Liver (tissue), 9 donors: ENCODE results near the gene DDI1. TPM values are rescaled to one million over a fixed set of nuclear protein-coding genes. Genes with fewer than 3 reads are reported as not detected.

ENCODE experiments used
- DNase-seq: peaks from one replicate; pipeline ENCODE4 v3.0.0-alpha.2; 2017; ENCODE audit warnings: low spot score
- H3K27ac ChIP-seq, 2 donors: one replicate each; pipeline ENCODE4 v1.7.0; 2013; ENCODE audit warnings: inconsistent platforms in 2 of 2, low read length in 2 of 2, control low read depth in 1 of 2, low read depth in 1 of 2, mild to moderate bottlenecking in 1 of 2
- H3K27me3 ChIP-seq, 4 donors: one replicate each; pipeline versions ENCODE4 v1.6.1 to v1.7.0; 2013; ENCODE audit warnings: low read length in 3 of 4, inconsistent platforms in 1 of 4, mild to moderate bottlenecking in 1 of 4, moderate library complexity in 1 of 4; ENCODE audit not compliant: control insufficient read depth in 4 of 4, insufficient read depth in 4 of 4
- H3K36me3 ChIP-seq, 4 donors: one replicate each; pipeline versions ENCODE4 v1.6.1 to v1.7.0; 2013; ENCODE audit warnings: low read length in 3 of 4, mild to moderate bottlenecking in 3 of 4, low read depth in 1 of 4, moderate library complexity in 1 of 4; ENCODE audit not compliant: control insufficient read depth in 4 of 4, insufficient read depth in 3 of 4
- H3K4me1 ChIP-seq, 4 donors: one replicate each; pipeline versions ENCODE4 v1.6.1 to v1.7.0; 2013; ENCODE audit warnings: low read length in 3 of 4, mild to moderate bottlenecking in 3 of 4, moderate library complexity in 1 of 4; ENCODE audit not compliant: control insufficient read depth in 4 of 4, insufficient read depth in 4 of 4
- H3K4me3 ChIP-seq, 3 donors: one replicate each; pipeline versions ENCODE4 v1.6.1 to v1.7.0; 2013; ENCODE audit warnings: low read length in 3 of 3, control low read depth in 1 of 3, low read depth in 1 of 3, mild to moderate bottlenecking in 1 of 3
- H3K9ac ChIP-seq, 2 donors: one replicate each; pipeline ENCODE4 v1.7.0; 2013; ENCODE audit warnings: low read length in 2 of 2, mild to moderate bottlenecking in 2 of 2, moderate library complexity in 2 of 2, control low read depth in 1 of 2, low read depth in 1 of 2
- H3K9me3 ChIP-seq, 4 donors: one replicate each; pipeline versions ENCODE4 v1.6.1 to v1.7.0; 2013; ENCODE audit warnings: low read length in 3 of 4; ENCODE audit not compliant: control insufficient read depth in 4 of 4
- EGR1 ChIP-seq, 2 donors: IDR thresholded peaks; 2 replicates each; pipeline ENCODE4 v1.6.1; 2016 to 2018; ENCODE audit warnings: antibody characterized with exemption in 2 of 2, low read depth in 2 of 2
- FOXA1 ChIP-seq: IDR thresholded peaks from 2 replicates; pipeline ENCODE4 v1.6.1; 2016; ENCODE audit warnings: antibody characterized with exemption
- FOXA2 ChIP-seq: IDR thresholded peaks from 2 replicates; pipeline ENCODE4 v1.6.1; 2016; ENCODE audit warnings: antibody characterized with exemption
- GABPA ChIP-seq, 2 donors: IDR thresholded peaks in 1 of 2; conservative IDR thresholded peaks in 1 of 2; 2 replicates each; pipeline ENCODE4 v1.6.1; 2016; ENCODE audit warnings: antibody characterized with exemption in 2 of 2, mild to moderate bottlenecking in 1 of 2, moderate library complexity in 1 of 2
- HNF4A ChIP-seq, 2 donors: conservative IDR thresholded peaks; 2 replicates each; pipeline ENCODE4 v1.6.1; 2016; ENCODE audit warnings: antibody characterized with exemption in 2 of 2, mild to moderate bottlenecking in 2 of 2
- HNF4G ChIP-seq: IDR thresholded peaks from 2 replicates; pipeline ENCODE4 v1.6.1; 2016; ENCODE audit warnings: antibody characterized with exemption
- JUND ChIP-seq, 2 donors: IDR thresholded peaks; 2 replicates each; pipeline ENCODE4 v1.6.1; 2016; ENCODE audit warnings: antibody characterized with exemption in 2 of 2
- NR2F2 ChIP-seq: IDR thresholded peaks from 2 replicates; pipeline ENCODE4 v1.6.1; 2016; ENCODE audit warnings: antibody characterized with exemption
- RAD21 ChIP-seq, 2 donors: IDR thresholded peaks; 2 replicates each; pipeline ENCODE4 v1.6.1; 2016; ENCODE audit warnings: antibody characterized with exemption in 2 of 2, mild to moderate bottlenecking in 2 of 2
- REST ChIP-seq: IDR thresholded peaks from 2 replicates; pipeline ENCODE4 v1.6.1; 2016; ENCODE audit warnings: antibody characterized with exemption, mild to moderate bottlenecking
- RXRA ChIP-seq, 2 donors: IDR thresholded peaks; 2 replicates each; pipeline ENCODE4 v1.6.1; 2017 to 2018; ENCODE audit warnings: antibody characterized with exemption in 2 of 2, mild to moderate bottlenecking in 1 of 2
- SP1 ChIP-seq: IDR thresholded peaks from 2 replicates; pipeline ENCODE4 v1.6.1; 2018; ENCODE audit warnings: antibody characterized with exemption, mild to moderate bottlenecking
- TAF1 ChIP-seq: conservative IDR thresholded peaks from 2 replicates; pipeline ENCODE4 v1.6.1; 2016; ENCODE audit warnings: antibody characterized with exemption, mild to moderate bottlenecking
- YY1 ChIP-seq: IDR thresholded peaks from 2 replicates; pipeline ENCODE4 v1.6.1; 2016; ENCODE audit warnings: antibody characterized with exemption, mild to moderate bottlenecking
- WGBS: extraction: QIAGEN DNeasy Blood & Tissue Kit; methylation state at CpG from one replicate; pipeline ENCODE4 v1.1.7; 2013; 5-methylcytosine and 5-hydroxymethylcytosine counted together
- polyA plus RNA-seq, 2 donors: library from polyadenylated mRNA; stranded (reverse) in 1 of 2; unstranded in 1 of 2; fragments of 200-250 nt in 1 of 2; fragments of >200 nt in 1 of 2; fragmentation: Nextera tagmentation in 1 of 2; extraction: Ambion mirVana in 1 of 2; gene quantifications; one replicate each; pipeline versions ENCODE4 v1.2.1 to v1.2.3, GENCODE V29; 2013 to 2015
- total RNA-seq, 2 donors: library from RNA; depleted of rRNA; stranded (reverse); fragments of >200 nt; gene quantifications; one replicate each; pipeline ENCODE4 v1.2.3, GENCODE V29; 2014
- TF ChIP-seq, protein P1 (sequence below): IDR thresholded peaks from 2 replicates; pipeline ENCODE4 v1.6.1; 2016; ENCODE audit warnings: antibody characterized with exemption
- TF ChIP-seq, protein P2 (sequence below): fragments of 150-350 bp; IDR thresholded peaks from 2 replicates; pipeline ENCODE4 v1.5.1; 2017; ENCODE audit warnings: improper control_type of control experiment, low read depth, low read length; ENCODE audit not compliant: missing input control
- TF ChIP-seq, protein P3 (sequence below): IDR thresholded peaks from 2 replicates; pipeline ENCODE4 v1.6.1; 2016; ENCODE audit warnings: antibody characterized with exemption
- TF ChIP-seq, protein P4 (sequence below): IDR thresholded peaks from 2 replicates; pipeline ENCODE4 v1.6.1; 2016; ENCODE audit warnings: antibody characterized with exemption
- donor health status: healthy.
- donor health status: healthy.
- donor health status: healthy.
- donor health status: healthy.
- donor health status: healthy.

Gene DDI1
- total and polyA plus RNA-seq, 4 donors, result 0.07 TPM; not detected in 3

- Histone ChIP-seq H3K9me3 (no peaks in the 10 kb centered on the region), H3K9ac (no peak overlapping the region), H3K27ac (no peak overlapping the region), H3K27me3 (no peaks in the 10 kb centered on the region), H3K4me3 (no peak overlapping the region), H3K4me1 (no peaks in the 10 kb centered on the region), H3K36me3 (no peaks in the 10 kb centered on the region)
- 90% methylated on average over 4 of the region's 4 CpGs for WGBS
- no peak for DNase-seq
- no peak for TF ChIP-seq NR2F2
- TF ChIP-seq FOXA2, result no peak
- TF ChIP-seq, protein P1, sequence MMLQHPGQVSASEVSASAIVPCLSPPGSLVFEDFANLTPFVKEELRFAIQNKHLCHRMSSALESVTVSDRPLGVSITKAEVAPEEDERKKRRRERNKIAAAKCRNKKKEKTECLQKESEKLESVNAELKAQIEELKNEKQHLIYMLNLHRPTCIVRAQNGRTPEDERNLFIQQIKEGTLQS, result no peak
- TF ChIP-seq, protein P2, sequence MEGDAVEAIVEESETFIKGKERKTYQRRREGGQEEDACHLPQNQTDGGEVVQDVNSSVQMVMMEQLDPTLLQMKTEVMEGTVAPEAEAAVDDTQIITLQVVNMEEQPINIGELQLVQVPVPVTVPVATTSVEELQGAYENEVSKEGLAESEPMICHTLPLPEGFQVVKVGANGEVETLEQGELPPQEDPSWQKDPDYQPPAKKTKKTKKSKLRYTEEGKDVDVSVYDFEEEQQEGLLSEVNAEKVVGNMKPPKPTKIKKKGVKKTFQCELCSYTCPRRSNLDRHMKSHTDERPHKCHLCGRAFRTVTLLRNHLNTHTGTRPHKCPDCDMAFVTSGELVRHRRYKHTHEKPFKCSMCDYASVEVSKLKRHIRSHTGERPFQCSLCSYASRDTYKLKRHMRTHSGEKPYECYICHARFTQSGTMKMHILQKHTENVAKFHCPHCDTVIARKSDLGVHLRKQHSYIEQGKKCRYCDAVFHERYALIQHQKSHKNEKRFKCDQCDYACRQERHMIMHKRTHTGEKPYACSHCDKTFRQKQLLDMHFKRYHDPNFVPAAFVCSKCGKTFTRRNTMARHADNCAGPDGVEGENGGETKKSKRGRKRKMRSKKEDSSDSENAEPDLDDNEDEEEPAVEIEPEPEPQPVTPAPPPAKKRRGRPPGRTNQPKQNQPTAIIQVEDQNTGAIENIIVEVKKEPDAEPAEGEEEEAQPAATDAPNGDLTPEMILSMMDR, result no peak
- TF ChIP-seq HNF4G, result no peak
- no peak for TF ChIP-seq RXRA (IDR thresholded peaks at IDR 0.05)
- no peak for TF ChIP-seq REST
- TF ChIP-seq, protein P3, sequence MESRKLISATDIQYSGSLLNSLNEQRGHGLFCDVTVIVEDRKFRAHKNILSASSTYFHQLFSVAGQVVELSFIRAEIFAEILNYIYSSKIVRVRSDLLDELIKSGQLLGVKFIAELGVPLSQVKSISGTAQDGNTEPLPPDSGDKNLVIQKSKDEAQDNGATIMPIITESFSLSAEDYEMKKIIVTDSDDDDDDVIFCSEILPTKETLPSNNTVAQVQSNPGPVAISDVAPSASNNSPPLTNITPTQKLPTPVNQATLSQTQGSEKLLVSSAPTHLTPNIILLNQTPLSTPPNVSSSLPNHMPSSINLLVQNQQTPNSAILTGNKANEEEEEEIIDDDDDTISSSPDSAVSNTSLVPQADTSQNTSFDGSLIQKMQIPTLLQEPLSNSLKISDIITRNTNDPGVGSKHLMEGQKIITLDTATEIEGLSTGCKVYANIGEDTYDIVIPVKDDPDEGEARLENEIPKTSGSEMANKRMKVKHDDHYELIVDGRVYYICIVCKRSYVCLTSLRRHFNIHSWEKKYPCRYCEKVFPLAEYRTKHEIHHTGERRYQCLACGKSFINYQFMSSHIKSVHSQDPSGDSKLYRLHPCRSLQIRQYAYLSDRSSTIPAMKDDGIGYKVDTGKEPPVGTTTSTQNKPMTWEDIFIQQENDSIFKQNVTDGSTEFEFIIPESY, result no peak
- TF ChIP-seq JUND (IDR thresholded peaks at IDR 0.05), result no peak
- TF ChIP-seq FOXA1, result no peak
- TF ChIP-seq EGR1 (IDR thresholded peaks at IDR 0.05; ENCODE audit: low read depth in 2 of 2), result no peak
- no peak for TF ChIP-seq TAF1
- TF ChIP-seq RAD21 (IDR thresholded peaks at IDR 0.05), result no peak
- TF ChIP-seq YY1, result no peak
- TF ChIP-seq HNF4A (conservative IDR thresholded peaks at IDR 0.05), result no peak
- no peak for TF ChIP-seq GABPA (IDR thresholded peaks at IDR 0.05 in 1 of 2, conservative IDR thresholded peaks at IDR 0.05 in 1 of 2)
- TF ChIP-seq, protein P4, sequence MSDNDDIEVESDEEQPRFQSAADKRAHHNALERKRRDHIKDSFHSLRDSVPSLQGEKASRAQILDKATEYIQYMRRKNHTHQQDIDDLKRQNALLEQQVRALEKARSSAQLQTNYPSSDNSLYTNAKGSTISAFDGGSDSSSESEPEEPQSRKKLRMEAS, result no peak
Measured at GRCh38 chr11:103995896-103996295, 40.5 kb upstream of the DDI1 start.

- Histone ChIP-seq H3K9me3 (no peaks in the 10 kb centered on the region), H3K36me3 (no peaks in the 10 kb centered on the region), H3K4me1 (no peaks in the 10 kb centered on the region), H3K27me3 (no peaks in the 10 kb centered on the region), H3K9ac (no peak overlapping the region), H3K27ac (no peak overlapping the region), H3K4me3 (no peak overlapping the region)
- TF ChIP-seq GABPA (IDR thresholded peaks at IDR 0.05 in 1 of 2, conservative IDR thresholded peaks at IDR 0.05 in 1 of 2), result no peak
- no peak for TF ChIP-seq NR2F2
- no peak for TF ChIP-seq REST
- TF ChIP-seq, protein P4, result no peak
- no peak for TF ChIP-seq RXRA (IDR thresholded peaks at IDR 0.05)
- TF ChIP-seq, protein P3, result no peak
- no peak for TF ChIP-seq SP1
- no peak for DNase-seq
- WGBS, result 89% methylated on average over 1 of the region's 1 CpG
Measured at GRCh38 chr11:103997082-103997481, 39.4 kb upstream of the DDI1 start.
